H9 (cell line): Measurements from ENCODE around the gene MYB. TPM values are rescaled to one million over a fixed set of nuclear protein-coding genes. Genes with fewer than 3 reads are reported as not detected.

Source experiments
- DNase-seq: peaks from one replicate; pipeline ENCODE4 v3.0.0-alpha.2; 2017
- H2AFZ ChIP-seq: one replicate; pipeline ENCODE4 v1.6.1; 2013; ENCODE audit warnings: mild to moderate bottlenecking, low read length, control low read depth, moderate library complexity
- H2AK5ac ChIP-seq: 2 replicates; pipeline ENCODE4 v1.6.1; 2013; ENCODE audit warnings: low read length, control low read depth, mixed read lengths; ENCODE audit not compliant: insufficient read length
- H2BK120ac ChIP-seq: one replicate; pipeline ENCODE4 v1.6.1; 2013; ENCODE audit warnings: low read depth, mild to moderate bottlenecking, low read length, control low read depth, inconsistent platforms; ENCODE audit not compliant: poor library complexity, severe bottlenecking
- H2BK12ac ChIP-seq: 2 replicates; pipeline ENCODE4 v1.6.1; 2013; ENCODE audit warnings: low read length, control low read depth, mixed read lengths, low read depth; ENCODE audit not compliant: insufficient read length
- H2BK15ac ChIP-seq: 2 replicates; pipeline ENCODE4 v1.6.1; 2013; ENCODE audit warnings: low read depth, low read length, control low read depth
- H2BK20ac ChIP-seq: one replicate; pipeline ENCODE4 v1.6.1; 2013; ENCODE audit warnings: low read depth, mild to moderate bottlenecking, low read length, control low read depth, inconsistent platforms; ENCODE audit not compliant: poor library complexity, severe bottlenecking
- H2BK5ac ChIP-seq: 2 replicates; pipeline ENCODE4 v1.6.1; 2013; ENCODE audit warnings: low read length, control low read depth, mixed read lengths; ENCODE audit not compliant: insufficient read length
- H3K14ac ChIP-seq: 2 replicates; pipeline ENCODE4 v1.6.1; 2013; ENCODE audit warnings: low read length, control low read depth; ENCODE audit not compliant: insufficient read depth
- H3K18ac ChIP-seq: 2 replicates; pipeline ENCODE4 v1.6.1; 2013; ENCODE audit warnings: low read depth, mild to moderate bottlenecking, mixed read lengths, low read length, control low read depth; ENCODE audit not compliant: insufficient read length
- H3K23ac ChIP-seq: 2 replicates; pipeline ENCODE4 v1.6.1; 2013; ENCODE audit warnings: low read length, control low read depth, mixed read lengths, low read depth; ENCODE audit not compliant: insufficient read length
- H3K23me2 ChIP-seq: 2 replicates; pipeline ENCODE4 v1.6.1; 2013; ENCODE audit warnings: low read depth, mild to moderate bottlenecking, mixed read lengths, low read length, control low read depth; ENCODE audit not compliant: insufficient read length, poor library complexity, severe bottlenecking
- H3K27ac ChIP-seq: 2 replicates; pipeline ENCODE4 v1.5.1; 2013; ENCODE audit warnings: low read length, control low read depth, mixed read lengths, low read depth; ENCODE audit not compliant: insufficient read length
- H3K27me3 ChIP-seq: 2 replicates; pipeline ENCODE4 v1.6.1; 2013; ENCODE audit warnings: low read length, control low read depth, inconsistent platforms; ENCODE audit not compliant: insufficient read depth
- H3K4ac ChIP-seq: 2 replicates; pipeline ENCODE4 v1.6.1; 2013; ENCODE audit warnings: low read depth, mild to moderate bottlenecking, control low read depth, inconsistent platforms, low read length, moderate library complexity
- H3K4me1 ChIP-seq: 2 replicates; pipeline ENCODE4 v1.6.1; 2013; ENCODE audit warnings: low read length, control low read depth, inconsistent platforms; ENCODE audit not compliant: insufficient read depth
- H3K4me2 ChIP-seq: 2 replicates; pipeline ENCODE4 v1.6.1; 2013; ENCODE audit warnings: low read length, control low read depth, mixed read lengths; ENCODE audit not compliant: insufficient read length, insufficient read depth
- H3K56ac ChIP-seq: 2 replicates; pipeline ENCODE4 v1.6.1; 2013; ENCODE audit warnings: low read depth, mild to moderate bottlenecking, mixed read lengths, low read length, control low read depth; ENCODE audit not compliant: insufficient read length
- H3K79me1 ChIP-seq: 2 replicates; pipeline ENCODE4 v1.6.1; 2013; ENCODE audit warnings: low read depth, mild to moderate bottlenecking, moderate library complexity, low read length, control low read depth, inconsistent platforms; ENCODE audit not compliant: insufficient read depth, poor library complexity, severe bottlenecking
- H3K79me2 ChIP-seq: 2 replicates; pipeline ENCODE4 v1.6.1; 2013; ENCODE audit warnings: low read length, control low read depth, inconsistent platforms; ENCODE audit not compliant: insufficient read depth
- H3K9ac ChIP-seq: 2 replicates; pipeline ENCODE4 v1.6.1; 2013; ENCODE audit warnings: low read length, control low read depth, mixed read lengths; ENCODE audit not compliant: insufficient read length; ENCODE audit errors: extremely low read depth
- H3K9me3 ChIP-seq: one replicate; pipeline ENCODE4 v1.6.1; 2013; ENCODE audit warnings: low read depth, low read length, inconsistent platforms; ENCODE audit not compliant: control insufficient read depth
- H3T11ph ChIP-seq: one replicate; pipeline ENCODE4 v1.6.1; 2013; ENCODE audit warnings: mild to moderate bottlenecking, low read length, control low read depth, inconsistent platforms
- H4K20me1 ChIP-seq: one replicate; pipeline ENCODE4 v1.6.1; 2013; ENCODE audit not compliant: control insufficient read depth, insufficient read length, insufficient read depth
- H4K5ac ChIP-seq: 2 replicates; pipeline ENCODE4 v1.6.1; 2013; ENCODE audit warnings: low read depth, mild to moderate bottlenecking, mixed read lengths, low read length, control low read depth; ENCODE audit not compliant: insufficient read length
- H4K8ac ChIP-seq: replicated peaks from 2 replicates; pipeline ENCODE4 v1.6.1; 2013; ENCODE audit warnings: low read length, control low read depth, mixed read lengths, low read depth; ENCODE audit not compliant: insufficient read length
- H4K91ac ChIP-seq: 2 replicates; pipeline ENCODE4 v1.6.1; 2013; ENCODE audit warnings: low read depth, mild to moderate bottlenecking, moderate library complexity, mixed read lengths, low read length, control low read depth; ENCODE audit not compliant: insufficient read length
- H3K27ac Mint-ChIP-seq, 3 experiments: 2 replicates in 2 of 3; 3 replicates in 1 of 3; pipeline ENCODE4 v1.8.0; 2020 to 2021; ENCODE audit warnings: mixed read lengths in 3 of 3, mild to moderate bottlenecking in 1 of 3, moderate library complexity in 1 of 3
- H3K27me3 Mint-ChIP-seq: 2 replicates; pipeline ENCODE4 v1.8.0; 2021; ENCODE audit warnings: low read depth, mild to moderate bottlenecking, moderate library complexity, mixed read lengths
- H3K36me3 Mint-ChIP-seq, 3 experiments: 2 replicates in 2 of 3; 3 replicates in 1 of 3; pipeline ENCODE4 v1.8.0; 2020 to 2021; ENCODE audit warnings: low read depth in 3 of 3, mixed read lengths in 3 of 3; ENCODE audit not compliant: insufficient read depth in 1 of 3
- H3K4me1 Mint-ChIP-seq, 2 experiments: 2 replicates each; pipeline ENCODE4 v1.8.0; 2020; ENCODE audit warnings: mixed read lengths in 2 of 2
- H3K4me3 Mint-ChIP-seq, 2 experiments: 2 replicates in 1 of 2; 3 replicates in 1 of 2; pipeline ENCODE4 v1.8.0; 2020 to 2021; ENCODE audit warnings: mild to moderate bottlenecking in 2 of 2, mixed read lengths in 2 of 2, moderate library complexity in 1 of 2
- H3K9me3 Mint-ChIP-seq, 2 experiments: 2 replicates in 1 of 2; 3 replicates in 1 of 2; pipeline ENCODE4 v1.8.0; 2020; ENCODE audit warnings: mild to moderate bottlenecking in 2 of 2, mixed read lengths in 2 of 2, moderate library complexity in 1 of 2
- WGBS: extraction: QIAGEN DNeasy Blood & Tissue Kit; methylation state at CpG from one replicate; pipeline ENCODE4 v1.1.7; 2013; ENCODE audit warnings: missing lambda C conversion rate, low lambda C conversion rate, mixed read lengths; ENCODE audit not compliant: insufficient read length; ENCODE audit errors: extremely low coverage; 5-methylcytosine and 5-hydroxymethylcytosine counted together
- total RNA-seq: library from RNA; stranded (reverse); gene quantifications from 2 replicates; pipeline ENCODE4 v1.2.1, GENCODE V29; 2021
- TF ChIP-seq, protein P1 (sequence below): fragments of 200-600 bp; sonication (generic); conservative IDR thresholded peaks from 3 replicates; pipeline ENCODE4 v1.8.0; 2021; ENCODE audit warnings: antibody characterized with exemption, mild to moderate bottlenecking

The MYB gene
- total RNA-seq, 1 experiment from 2014 or later: 5.8 TPM

DNA sequence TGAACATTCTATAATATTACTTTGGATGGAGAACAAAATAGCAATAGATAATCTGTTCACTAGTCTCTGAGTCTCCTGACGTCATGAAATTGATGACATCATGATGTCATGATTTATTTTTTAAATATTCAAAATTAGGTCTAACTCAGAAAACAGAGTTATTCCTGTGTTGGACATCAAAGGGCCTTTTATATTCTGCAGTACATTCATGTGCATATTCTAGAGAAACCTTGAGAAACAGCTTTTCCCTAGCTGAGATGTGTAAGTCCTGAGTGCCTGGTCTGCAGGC, 53.3 kb downstream of the MYB start:
- Mint-ChIP-seq H3K4me1 (peaks cover 11 to 18% of the 10 kb centered on the region in 2 experiments), H3K4me3 (no peak overlapping the region), H3K27me3 (no peaks in the 10 kb centered on the region), H3K36me3 (no peaks in the 10 kb centered on the region), H3K9me3 (peaks cover 0 to 3% of the 10 kb centered on the region in 2 experiments; a peak in 1 of 5 replicates), H3K27ac (no peak overlapping the region)
- Histone ChIP-seq H3K23me2 (no peaks in the 10 kb centered on the region), H2BK12ac (no peak overlapping the region), H2AK5ac (no peak overlapping the region), H4K20me1 (no peaks in the 10 kb centered on the region), H3K9me3 (no peaks in the 10 kb centered on the region), H4K91ac (no peak overlapping the region), H3K79me2 (no peaks in the 10 kb centered on the region), H2BK5ac (no peak overlapping the region), H2BK120ac (no peak overlapping the region), H4K5ac (no peak overlapping the region), H3K56ac (no peak overlapping the region), H3K14ac (no peak overlapping the region), H3K4ac (no peak overlapping the region), H3K27ac (no peak overlapping the region), H3K79me1 (no peaks in the 10 kb centered on the region), H4K8ac (no peak overlapping the region), H2BK15ac (no peak overlapping the region), H3K4me2 (no peak overlapping the region), H2AFZ (no peak overlapping the region), H3K4me1 (no peaks in the 10 kb centered on the region), H3K9ac (no peak overlapping the region), H3T11ph (no peak overlapping the region), H2BK20ac (no peak overlapping the region), H3K27me3 (no peaks in the 10 kb centered on the region), H3K18ac (no peak overlapping the region), H3K23ac (no peak overlapping the region)
- TF ChIP-seq, protein P1, sequence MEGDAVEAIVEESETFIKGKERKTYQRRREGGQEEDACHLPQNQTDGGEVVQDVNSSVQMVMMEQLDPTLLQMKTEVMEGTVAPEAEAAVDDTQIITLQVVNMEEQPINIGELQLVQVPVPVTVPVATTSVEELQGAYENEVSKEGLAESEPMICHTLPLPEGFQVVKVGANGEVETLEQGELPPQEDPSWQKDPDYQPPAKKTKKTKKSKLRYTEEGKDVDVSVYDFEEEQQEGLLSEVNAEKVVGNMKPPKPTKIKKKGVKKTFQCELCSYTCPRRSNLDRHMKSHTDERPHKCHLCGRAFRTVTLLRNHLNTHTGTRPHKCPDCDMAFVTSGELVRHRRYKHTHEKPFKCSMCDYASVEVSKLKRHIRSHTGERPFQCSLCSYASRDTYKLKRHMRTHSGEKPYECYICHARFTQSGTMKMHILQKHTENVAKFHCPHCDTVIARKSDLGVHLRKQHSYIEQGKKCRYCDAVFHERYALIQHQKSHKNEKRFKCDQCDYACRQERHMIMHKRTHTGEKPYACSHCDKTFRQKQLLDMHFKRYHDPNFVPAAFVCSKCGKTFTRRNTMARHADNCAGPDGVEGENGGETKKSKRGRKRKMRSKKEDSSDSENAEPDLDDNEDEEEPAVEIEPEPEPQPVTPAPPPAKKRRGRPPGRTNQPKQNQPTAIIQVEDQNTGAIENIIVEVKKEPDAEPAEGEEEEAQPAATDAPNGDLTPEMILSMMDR: no peak
- no peak for DNase-seq
- no CpG with 5 or more reads among the region's 1 CpG for WGBS
